M059J (cell line): Measurements from ENCODE around the gene MEX3A. TPM values are rescaled to one million over a fixed set of nuclear protein-coding genes. Genes with fewer than 3 reads are reported as not detected.

ENCODE experiments used
- DNase-seq: peaks from one replicate; pipeline ENCODE4 v3.0.0-alpha.2; 2012; ENCODE audit warnings: low read depth
- total RNA-seq: library from RNA; depleted of rRNA; stranded (reverse); fragments of >200 nt; shearing (Covaris generic); gene quantifications from 2 replicates; pipeline ENCODE4 v1.2.3, GENCODE V29; 2014

Gene MEX3A
- total RNA-seq, 1 experiment from 2014 or later, result 2.5 TPM

DNA sequence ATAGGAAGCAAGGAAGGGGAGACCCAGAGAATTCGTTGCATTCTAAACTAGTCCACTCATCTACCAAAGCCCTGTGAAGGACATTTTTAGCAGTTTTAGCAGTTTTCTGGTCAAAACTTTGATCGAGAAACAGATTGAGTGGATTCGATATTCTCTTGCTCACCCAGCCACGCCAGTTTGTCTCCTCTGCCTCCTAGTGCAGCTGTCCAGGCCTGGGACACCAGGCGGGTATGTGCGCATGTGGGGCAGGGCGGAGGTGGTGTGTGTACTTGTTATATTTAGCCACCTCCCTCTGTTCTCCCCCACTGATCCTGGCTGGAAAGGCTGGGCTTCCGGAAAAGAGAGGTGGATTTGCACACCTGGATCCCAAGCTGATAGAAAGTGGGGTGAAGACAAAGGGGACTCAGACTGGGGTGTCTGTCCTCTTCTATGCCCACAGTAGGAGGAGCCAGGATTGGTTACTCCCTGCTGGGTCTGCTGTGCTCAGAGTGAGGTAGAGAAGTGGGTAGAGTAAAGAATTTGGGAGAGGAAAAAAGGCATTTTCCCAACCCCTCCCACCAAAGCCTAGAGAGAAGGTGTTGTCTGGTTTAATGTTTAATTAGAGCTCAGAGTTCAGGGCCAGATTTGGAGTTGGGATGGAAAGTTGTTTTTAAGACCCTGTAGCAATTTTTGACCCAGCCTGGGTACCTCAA is 36.1 kb upstream of the MEX3A start:
- peak; percentile 35 for DNase-seq

DNA sequence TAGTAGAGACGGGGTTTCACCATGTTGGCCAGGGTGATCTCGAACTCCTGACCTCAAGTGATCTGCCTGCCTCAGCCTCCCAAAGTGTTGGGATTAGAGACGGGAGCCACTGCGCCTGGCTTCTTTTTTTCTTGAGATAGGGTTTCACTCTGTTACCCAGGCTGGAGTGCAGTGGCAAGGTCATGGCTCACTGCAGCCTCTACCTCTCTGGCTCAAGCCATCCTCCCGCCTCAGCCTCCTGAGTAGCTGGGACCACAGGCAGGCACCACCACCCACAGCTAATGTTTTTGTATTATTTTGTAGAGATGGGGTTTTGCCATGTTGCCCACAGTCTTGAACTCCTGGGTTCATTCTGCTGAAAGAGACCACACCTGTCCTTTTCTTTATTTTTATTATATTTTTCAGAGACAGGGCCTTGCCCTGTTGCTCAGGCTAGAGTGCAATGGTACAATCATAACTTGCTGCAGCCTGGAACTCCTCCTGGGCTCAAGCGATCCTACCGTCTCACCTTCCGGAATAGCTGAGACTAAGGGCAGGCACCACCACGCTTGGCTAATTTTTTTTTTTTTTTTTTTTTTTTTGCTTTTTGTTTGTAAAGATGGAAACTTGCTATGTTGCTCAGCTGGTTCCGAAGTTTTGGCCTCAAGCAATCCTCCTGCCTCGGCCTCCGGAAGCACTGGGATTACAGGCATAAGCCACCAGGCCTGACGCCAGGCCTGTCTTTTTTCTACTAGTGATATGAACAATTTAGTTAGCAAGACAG is 35.3 kb upstream of the MEX3A start:
- DNase-seq, result peak; percentile 15

DNA sequence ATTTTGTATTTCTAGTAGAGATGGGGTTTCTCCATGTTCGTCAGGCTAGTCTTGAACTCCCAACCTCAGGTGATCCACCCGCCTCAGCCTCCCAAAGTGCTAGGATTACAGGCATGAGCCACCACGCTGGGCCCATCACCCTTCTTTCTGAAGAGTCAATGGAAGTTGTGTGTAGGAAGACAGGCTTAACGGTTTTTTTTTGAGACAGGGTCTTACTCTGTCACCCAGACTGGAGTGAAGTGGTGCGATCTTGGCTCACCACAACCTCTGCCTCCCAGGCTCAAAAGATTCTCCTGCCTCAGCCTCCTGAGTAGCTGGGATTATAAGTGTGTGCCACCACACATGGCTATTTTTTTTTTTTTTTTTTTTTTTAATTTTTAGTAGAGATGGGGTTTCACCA is 34.5 kb upstream of the MEX3A start:
- DNase-seq, result peak; percentile 12

DNA sequence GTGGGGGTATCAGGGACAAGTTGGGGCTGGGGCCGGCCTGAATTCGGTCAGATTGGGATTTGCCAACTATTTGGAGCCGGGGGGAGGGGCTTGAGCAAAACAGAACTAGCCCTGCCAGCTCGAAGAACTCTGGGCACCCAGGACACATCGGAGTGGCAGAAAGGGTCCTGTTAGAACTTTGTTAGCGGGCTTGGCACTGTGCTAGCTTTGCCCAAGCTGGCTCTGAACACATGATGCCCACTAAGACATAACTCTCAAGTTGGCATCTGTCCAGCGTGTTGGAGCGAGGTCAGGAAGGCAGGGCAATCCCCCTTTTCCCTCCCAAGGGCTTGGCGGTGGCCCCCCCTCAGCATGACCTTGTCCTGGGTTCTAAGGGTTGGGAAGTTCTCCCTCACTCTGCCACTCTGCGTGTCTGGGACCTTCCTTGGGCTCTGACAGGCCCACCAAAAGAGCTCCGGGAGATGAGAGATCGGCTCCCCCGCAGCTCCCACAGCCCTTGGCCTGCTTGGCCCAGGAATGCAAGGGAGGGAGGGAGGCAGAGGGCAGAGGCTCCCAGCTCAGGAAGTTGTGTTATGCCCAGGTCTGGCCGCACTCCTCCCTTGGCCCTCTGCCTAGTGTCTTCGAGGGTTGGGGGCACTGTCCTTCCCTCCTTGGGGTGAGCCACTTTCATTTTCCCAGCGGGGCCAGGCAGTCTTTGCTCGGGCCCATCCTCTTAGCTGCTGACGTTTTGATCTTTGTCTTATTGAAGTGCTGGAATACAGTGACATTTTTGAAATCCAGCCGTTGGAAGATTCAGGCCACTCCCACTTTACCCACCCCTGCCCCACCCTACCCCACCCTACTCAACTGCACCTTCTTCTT is 33.5 kb upstream of the MEX3A start:
- DNase-seq, result peak; percentile 86

DNA sequence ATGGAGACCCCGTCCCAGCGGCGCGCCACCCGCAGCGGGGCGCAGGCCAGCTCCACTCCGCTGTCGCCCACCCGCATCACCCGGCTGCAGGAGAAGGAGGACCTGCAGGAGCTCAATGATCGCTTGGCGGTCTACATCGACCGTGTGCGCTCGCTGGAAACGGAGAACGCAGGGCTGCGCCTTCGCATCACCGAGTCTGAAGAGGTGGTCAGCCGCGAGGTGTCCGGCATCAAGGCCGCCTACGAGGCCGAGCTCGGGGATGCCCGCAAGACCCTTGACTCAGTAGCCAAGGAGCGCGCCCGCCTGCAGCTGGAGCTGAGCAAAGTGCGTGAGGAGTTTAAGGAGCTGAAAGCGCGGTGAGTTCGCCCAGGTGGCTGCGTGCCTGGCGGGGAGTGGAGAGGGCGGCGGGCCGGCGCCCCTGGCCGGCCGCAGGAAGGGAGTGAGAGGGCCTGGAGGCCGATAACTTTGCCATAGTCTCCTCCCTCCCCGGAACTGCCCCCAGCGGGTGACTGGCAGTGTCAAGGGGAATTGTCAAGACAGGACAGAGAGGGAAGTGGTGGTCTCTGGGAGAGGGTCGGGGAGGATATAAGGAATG is 32.8 kb upstream of the MEX3A start:
- DNase-seq, result peak; percentile 46

DNA sequence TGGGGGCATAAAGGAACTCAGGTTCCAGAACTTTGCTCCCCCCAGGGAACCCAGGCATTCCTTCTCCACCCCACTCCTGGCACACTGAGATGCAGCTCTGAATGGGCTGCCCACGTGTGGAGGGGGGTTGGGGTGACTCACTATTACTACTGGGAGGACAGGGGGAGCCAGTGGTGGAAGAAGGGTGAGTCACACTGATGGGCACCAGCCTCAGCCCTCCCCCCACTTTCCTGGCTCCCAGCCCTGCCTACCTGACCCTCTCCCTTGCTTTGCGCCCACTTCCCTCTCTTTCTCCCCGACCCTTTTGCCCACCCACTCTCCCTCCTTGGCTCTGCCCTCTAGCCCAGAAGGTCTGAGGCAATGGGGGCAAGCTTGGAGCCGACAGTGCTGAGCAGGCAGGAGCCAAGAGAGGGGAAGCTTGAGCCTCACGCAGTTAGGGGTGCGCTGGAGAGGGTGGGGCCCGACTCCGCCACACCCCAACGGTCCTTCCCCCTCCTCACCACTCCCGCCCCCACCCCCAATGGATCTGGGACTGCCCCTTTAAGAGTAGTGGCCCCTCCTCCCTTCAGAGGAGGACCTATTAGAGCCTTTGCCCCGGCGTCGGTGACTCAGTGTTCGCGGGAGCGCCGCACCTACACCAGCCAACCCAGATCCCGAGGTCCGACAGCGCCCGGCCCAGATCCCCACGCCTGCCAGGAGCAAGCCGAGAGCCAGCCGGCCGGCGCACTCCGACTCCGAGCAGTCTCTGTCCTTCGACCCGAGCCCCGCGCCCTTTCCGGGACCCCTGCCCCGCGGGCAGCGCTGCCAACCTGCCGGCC is 32.0 kb upstream of the MEX3A start, which contains the start of gene LMNA:
Gene LMNA, plus strand, starts transcription at position 611 of the 818 bp plus-strand sequence. CDS start 208 bp downstream, outside the sequence.
- DNase-seq, result peak; percentile 98

DNA sequence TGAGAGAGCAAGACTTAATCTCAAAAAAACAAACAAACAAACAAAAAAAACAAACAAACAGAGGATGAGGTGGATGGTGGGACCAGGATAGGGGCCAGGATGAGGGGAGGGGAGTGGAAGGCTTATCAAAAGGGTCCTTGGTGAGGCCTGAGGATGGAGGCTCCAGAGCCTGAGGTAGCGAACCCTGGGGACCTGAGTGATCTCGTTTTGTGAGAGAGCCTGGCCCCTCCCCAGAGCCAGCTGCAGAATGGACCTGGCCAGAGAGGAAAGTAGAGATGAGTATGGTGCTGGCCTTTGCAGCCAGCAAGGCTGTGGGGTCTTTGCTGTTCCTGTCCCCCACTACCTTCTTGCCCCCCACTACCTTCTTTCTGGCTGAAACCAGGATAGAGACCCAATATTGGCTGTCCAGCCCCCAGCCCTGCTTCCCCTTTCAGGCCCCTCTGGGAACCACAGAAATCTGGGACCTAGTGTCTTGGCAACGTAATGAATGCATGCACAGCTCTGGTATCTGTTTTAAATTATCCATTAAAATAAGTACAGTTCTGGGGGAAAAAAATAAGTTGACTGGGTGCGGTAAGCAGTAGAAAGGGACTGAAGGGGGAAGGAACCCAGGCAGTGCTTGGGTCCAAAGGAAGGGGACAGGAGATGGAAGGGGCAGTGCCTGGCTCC is 31.2 kb upstream of the MEX3A start:
- DNase-seq, result no peak

DNA sequence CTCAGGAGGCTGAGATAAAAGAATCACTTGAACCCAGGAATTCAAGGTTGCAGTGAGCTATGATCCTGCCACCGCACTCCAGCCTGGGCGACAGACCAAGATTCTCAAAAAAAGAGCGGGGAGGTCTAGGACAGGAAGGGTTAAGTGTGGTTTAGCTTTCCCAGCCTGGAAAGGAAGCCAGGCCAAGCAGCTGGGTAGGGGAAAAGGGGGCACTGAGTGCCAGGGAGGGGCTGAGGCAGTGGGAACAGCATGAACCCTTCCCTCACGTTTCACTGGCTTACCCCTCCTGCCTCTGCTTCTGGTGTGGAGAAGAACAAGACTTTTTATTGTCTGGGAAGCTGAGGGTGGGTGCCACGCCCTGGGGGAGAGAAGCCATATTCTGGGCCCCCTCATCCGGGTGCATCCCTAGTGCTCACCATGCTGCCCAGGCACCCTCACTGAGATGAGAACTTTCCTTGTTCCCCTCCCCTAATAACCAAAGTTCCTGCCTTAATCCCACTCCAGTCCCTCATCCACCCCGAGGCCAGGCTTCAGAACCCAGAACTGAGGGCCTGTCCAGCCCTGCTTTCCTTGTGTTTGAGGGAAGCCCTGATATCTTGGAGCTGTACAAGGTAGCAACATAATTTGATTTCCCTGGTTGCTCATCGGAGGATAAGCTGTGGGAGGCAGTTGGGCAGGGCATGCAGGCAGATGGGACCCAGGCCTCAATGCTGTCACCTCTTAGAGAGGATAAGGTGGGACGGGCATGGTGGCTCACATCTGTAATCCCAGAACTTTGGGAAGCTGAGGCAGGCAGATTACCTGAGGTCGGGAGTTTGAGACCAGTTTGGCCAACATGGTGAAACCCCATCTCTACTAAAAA is 30.2 kb upstream of the MEX3A start:
- DNase-seq, result no peak

DNA sequence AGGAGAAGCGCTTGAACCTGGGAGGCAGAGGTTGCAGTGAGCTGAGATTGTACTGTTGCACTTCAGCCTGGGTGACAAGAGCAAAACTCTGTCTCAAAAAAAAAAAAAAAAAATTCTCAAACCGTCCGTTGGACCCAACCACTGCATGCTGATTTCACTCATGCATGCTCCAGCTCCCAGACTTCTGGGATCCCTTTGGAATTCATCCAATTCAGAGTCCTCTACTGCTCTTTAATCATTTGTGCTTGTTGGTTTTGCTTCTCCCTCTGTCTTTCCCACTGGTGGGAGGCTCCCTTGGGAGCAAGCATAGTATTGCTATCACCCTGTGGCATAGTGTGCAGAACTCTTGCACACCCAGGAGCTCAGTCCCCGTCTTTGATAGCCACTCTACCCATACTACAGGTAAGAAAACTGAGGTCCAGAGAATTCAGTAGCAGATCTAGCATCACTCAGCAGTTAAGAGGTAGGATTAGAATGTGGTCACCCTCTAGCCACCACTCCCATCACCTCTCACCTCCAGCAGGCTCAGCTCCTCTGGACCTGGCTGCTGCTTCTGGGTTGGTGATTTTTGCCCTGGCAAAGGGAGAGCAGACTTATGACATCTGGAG is 29.2 kb upstream of the MEX3A start:
- DNase-seq, result no peak

DNA sequence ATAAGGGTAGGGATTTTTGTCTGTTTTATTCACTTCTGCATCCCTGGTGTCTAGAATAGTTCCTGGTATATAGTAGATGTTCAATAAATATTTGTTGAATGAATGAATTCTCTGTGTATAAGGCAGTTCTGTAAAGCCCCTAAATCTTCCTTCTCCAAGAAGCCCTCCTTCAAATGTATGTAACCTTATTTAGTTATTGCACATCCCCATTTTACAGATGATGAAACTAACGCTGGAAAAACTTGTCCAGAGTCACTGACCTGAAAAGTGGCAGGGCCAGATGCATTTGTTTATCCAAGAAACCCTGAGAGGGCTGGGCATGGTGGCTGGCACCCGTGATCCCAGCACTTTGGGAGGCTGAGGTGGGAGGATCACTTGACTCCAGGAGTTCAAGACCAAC is 28.0 kb upstream of the MEX3A start:
- no peak for DNase-seq

DNA sequence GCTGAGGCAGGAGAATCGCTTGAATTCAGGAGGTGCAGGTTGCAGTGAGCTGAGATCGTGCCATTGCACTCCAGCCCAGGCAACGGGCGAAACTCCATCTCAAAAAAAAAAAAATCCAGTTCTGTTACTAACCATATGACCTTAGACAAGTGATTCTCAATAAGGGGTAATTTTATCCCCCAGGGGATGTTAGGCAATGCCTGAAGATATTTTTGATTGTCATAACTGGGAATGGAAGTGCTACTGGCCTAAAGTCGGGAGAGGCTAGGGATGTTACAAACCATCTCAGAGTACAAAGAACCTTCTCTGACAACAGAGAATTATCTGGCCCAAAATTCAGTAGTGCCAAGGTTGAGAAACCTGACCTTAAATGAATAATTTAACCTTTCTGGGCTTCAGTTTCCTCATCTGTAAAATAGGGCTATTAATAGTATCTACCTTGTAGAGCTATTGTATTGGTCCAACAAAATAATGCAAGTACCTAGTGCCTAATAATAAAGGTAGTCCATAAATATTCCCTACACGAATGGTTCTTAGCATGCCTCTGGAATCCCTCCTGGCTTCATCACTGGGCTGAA is 26.5 kb upstream of the MEX3A start:
- DNase-seq, result no peak

DNA sequence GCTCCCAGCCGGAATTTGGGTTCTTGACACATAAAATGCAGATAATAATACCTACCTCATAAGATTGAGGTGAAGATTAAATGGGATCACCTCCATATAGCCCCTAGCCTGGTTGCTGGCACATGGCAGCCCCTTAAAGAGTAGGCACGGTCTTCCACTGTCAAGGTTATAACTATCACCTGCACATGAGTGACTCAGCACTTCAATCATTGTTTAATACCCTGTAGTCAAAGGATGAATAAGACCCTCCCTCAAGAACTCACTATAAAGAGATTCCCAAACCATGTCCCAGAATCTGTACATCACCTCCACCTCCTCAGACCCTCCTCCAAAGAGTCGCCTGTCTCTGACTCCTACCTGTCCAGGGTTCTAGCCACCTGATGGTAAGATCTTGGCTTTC is 25.8 kb upstream of the MEX3A start:
- no peak for DNase-seq

DNA sequence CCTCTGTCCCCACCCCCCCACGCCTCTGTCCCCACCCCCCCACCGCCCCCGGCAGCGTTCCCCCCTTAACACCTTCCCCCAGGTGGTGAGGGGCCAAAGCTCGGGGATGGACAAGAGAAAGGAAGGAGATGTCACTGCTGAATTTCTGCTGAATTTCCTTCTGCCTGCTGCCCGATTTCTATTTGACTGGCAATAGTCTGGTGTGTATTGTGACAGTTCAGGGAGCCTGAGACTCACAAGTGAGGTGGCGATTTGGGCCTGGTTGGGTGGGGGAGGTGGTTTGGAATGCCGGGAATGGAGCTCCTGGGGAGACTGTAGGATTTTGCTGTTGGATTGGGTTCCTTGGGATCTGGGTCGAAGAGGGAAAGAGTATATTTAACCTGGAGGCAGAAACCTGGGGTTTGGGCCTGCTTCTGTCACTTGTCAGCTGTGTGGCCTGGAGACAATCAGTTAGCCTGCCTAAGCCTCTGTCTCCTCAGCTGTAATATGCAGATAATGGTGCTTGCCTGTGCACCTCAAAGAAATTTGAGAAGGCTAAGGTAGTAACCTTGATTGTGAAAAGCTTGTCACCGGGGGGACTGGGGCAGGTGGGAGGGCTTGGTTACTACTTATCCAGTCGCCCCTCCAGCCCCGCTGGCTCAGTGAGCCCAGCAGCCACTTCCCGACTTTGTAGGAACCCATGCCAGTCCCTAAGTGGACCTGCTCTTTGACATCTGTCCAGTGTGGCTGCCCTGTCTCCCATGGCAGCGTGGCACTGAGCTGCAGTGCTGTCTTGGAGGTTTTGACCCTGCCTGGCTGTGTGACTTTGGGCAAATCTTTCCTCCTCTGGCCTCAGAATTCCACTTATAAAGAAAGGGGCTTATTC is 24.6 kb upstream of the MEX3A start:
- DNase-seq, result no peak

DNA sequence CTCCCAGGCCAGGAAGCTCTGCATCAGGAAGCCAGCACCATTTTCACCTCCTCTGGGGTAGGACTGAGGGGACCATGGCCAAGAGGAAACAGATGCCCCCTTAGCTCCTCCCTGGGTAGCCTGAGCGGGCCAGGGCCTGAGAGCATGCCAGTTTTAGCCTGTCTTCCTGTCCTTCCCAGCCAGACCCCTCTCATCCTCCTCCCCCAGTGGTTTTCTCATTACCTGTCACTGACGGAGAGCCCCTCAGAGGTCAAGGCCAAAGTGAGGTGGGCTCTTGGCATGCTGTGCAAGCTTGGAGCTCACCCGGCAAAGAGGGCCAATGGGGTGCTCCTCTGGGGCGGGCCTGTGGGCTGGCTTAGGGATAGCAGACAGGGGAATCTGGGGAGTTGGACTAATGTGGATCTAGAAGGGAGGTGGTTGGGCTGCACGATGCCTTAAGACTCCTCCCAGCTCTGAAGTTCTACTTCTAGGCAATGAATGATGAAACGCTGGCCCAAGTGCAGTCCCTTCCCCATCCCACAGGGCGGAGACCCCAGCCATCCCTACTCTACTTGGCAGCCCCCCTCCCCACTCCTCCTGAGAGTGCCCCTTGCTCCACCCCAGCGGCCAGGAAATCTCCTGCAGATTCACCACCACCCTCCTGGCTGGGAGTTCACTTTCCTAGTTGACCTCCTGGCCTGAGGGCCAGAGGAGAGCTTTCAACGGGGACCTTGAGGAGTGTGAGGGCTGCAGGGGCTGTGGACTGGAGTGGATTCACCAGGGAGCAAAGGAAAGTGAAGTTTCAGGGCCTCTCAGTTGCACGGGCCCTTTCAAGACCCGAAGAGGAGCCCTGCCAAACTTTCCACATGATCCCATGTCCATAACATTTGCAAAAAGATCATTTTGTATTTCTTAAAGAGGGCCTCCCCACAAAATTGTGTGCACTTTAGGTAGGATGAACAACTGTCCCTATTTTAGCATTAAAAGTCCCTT is 22.9 kb upstream of the MEX3A start:
- DNase-seq, result no peak

DNA sequence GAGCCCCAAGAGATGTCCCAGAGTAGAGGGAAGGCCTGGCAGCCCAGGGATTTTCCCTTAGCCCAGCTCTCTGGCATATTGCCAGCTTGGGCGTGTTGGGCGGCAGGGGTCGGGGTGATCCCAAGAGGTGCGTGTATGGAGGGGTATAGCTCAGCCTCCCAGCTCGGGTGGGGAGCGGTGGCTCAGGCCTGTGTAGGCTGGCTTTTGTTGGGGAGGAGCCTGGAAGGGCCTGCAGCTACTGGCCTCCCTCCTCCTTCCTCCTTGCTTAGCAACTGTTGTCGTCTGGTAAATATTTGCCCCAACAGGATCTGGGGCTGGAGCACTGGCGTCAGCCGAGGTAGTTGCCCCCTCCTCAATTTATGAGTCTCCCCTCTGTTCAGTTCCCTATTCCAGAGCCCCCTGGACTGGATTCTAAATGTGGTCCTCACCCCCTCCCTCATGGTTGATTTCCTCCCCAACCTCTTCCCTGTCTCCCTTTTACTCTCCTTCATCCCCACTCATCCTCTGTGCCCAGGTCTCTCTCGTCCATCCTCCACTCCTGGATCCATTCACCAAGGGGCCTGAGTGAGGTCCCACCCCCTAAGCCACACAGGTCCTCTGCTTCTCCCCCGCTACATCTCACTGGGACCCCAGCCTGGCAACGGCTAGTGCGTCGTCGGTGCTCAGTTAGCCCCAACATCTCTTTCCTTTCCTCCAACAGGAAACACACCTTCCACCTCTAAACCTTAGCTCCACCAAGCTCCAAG is 22.0 kb upstream of the MEX3A start:
- DNase-seq, result peak; percentile 92

DNA sequence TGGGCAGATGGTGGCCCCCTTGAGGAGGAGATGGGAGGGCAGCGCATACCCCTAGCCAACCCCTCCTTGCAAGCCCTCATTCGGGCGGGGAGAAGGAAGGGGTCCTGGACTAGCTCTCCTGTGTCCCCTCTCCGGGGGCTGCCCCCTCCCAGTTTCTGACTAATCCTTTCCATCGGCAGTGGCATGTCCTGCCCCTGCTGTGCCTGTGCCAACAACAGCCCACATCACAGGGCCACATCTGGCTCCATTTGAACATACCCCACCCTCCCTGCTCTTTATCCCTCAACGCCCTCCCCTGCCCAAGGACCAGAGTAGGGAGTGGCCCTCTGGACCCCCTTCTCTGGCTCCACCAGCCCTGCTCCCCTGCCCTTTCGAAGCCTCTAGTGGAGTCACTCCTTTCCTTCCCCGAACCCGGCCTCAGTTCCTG is 21.3 kb upstream of the MEX3A start:
- peak; percentile 84 for DNase-seq
